D341Med (cell line): Measurements from ENCODE around the gene TBC1D1.

Experiments used
- DNase-seq: peaks from one replicate; pipeline ENCODE4 v3.0.0; 2012; ENCODE audit warnings: low spot score

Gene TBC1D1

DNA sequence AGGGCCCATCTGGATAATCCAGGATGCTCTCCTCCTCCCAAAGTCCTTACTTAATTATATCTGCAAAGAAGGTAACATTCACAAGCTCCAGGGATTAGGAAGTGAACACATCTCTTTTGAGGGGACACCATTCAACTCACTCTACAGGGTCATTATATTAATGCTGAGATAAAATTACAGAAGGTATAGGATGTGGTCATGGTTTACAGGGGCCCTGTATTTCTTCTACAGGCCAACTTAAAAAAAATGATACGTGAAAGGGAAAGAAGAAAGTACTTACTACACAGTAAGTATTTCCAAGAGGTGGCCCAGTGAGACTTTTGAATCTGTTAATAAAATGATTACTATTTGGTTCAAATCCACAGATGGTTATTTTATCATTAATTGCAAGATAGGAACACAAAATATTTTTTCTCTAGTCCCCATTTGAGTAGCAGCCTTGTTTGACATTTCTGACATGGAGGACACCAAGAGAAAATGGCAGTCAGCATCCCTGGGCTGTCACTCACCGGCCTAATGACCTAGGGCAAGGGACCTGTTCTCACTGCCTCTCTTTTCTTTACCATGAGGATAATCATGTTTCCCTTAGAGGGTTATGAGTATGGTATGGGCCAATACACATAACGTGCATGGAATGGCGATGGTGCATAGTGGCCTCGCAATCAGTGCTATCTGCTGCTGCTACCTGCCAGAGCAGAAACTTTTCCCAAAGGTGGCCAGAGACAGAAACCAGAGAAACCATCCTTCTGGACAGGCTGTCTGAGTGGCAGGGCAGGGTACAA, 209.8 kb downstream of the TBC1D1 start:
- no peak for DNase-seq

DNA sequence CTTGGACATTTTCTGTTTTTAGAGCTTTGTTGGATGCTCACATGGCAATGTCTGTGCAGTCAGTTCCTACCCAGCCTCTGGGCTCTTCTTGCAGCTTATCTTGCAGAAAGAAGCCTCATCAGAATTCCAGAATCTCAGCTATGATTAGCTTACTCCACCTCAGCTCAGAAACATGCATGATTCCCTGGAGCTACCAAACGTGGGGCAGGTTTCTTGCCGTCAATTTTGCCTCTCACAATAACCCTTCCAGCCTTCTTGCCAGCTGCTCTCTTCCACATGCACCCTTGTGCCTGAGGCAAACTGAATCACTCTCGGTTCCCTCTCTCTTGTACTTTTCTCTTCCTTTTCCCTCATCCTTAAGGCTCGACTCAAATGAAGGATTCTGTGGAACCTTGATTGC, 210.7 kb downstream of the TBC1D1 start:
- no peak for DNase-seq

DNA sequence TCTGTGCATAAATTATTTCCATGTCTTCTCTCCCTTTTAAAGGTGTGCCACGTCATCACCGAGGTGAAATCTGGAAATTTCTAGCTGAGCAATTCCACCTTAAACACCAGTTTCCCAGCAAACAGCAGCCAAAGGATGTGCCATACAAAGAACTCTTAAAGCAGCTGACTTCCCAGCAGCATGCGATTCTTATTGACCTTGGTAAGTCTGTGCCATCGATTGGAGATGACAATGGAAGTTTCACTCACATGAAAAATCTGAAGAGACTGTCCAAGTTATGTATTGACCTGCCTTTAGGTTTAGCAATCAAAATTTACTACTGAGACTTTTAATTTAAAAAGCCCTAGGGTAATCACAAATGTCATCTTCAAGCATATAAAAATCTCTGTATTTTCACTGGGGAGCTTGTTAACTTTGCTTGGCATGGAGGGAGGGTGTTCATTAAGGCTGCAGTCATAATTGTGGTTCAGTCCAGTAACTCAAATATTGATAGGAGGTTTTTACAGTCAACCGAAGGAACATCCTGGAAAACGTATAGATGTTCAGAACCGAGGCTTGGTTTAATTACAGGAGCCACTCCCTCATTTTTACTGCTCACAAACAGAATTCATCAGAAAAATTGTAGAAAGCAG, 212.2 kb downstream of the TBC1D1 start:
- no peak for DNase-seq

DNA sequence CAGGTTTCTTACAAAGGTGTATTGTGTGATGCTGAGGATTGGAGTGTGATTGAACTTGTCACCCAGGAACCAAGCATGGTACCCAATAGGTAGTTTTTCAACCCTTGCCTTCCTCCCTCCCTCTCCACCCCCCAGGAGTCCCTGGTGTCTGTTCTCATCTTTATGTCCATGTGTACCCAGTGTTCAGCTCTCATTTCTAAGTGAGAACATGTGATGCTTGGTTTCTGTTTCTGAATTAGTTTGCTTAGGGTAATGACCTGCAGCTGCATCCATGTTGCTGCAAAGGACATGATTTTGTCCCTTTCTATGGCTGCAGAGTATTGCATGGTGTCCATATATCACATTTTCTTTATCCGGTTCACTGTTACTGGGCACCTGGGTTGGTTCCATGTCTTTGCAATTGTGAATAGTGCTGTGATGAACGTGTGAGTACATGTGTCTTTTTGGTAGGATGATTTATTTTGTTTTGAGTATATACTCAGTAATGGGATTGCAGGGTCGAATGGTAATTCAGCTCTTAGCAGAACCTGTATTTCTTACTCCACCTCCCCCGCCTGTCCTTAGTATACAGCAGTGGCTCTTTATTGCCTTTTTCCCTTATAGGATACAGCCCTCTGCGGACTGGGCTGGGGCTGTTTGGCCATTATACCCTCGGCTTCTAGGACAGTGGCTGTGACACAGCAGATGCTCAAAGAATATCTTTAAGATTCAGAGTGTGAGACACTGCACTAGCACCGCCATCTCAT, 214.8 kb downstream of the TBC1D1 start:
- no peak for DNase-seq

- no peak for DNase-seq
Measured at GRCh38 chr4:38106311-38106710, 215.4 kb downstream of the TBC1D1 start.

DNA sequence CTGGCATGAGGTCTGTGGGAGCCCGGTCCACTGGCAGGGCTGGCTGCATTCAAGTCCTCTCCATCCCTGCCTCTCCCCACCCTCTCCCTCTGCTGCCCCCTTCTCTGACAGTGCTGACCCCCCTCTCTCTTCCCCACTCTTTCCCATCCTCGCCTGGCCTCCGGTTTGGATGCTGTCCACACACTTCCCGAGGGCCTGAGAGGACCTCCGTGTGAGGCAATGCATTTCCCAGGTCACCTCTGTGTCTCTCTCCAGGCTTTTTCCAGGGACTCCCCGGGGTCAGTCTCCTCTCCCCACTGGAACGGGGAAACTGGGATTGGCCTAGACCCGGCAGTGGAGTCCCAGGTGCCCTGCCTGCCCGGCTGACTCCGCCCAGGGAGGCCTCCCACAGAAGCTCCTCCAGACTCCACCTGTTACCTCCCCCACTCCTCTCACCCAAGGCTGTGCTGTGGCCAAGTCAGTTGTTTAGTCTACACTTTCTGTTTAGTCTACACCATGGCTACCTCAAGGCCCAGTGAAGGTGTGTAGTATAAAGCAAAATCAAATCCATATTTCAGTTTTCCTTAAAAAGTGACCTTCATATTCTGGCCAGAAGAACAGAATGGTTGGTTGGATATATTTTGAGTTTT, 216.1 kb downstream of the TBC1D1 start:
- DNase-seq: no peak

DNA sequence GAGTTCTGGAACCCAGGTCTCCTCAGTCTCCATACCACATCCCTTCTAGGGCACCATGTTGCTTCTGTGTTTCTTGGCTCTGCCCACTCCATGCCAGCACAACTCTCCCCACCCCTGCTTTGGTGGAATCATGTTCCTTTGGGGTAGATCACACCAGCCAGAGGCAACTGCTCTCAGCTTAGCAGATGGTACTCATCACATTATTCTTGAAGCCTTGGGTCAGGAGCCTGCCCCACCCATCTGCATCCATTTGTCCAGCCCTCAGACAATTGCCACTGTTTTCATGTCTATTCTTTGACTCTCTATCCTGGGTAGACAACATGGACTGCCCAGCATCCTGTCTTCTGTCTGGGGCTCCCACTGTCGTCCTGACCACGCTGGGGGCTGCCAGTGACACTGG, 216.9 kb downstream of the TBC1D1 start:
- DNase-seq: no peak

DNA sequence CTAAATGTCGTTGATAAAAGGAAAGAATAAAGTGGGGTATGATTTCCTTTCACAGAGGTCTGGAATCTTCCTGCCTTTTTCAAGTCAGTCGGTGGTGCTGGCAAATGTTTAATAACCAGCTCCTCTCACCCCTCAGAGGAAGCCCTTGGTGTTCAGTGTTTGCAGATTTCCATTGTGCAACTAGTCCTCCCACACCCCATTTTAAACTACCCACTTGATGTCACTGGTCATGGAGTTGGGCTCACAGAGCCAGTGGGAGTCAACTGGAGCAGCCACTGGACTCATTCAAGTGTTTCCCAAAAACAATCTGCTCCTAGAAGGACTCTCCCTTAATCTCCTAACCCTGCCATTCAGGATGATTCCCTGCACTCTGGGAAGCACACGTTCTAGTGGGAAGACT, 218.5 kb downstream of the TBC1D1 start:
- DNase-seq: no peak

DNA sequence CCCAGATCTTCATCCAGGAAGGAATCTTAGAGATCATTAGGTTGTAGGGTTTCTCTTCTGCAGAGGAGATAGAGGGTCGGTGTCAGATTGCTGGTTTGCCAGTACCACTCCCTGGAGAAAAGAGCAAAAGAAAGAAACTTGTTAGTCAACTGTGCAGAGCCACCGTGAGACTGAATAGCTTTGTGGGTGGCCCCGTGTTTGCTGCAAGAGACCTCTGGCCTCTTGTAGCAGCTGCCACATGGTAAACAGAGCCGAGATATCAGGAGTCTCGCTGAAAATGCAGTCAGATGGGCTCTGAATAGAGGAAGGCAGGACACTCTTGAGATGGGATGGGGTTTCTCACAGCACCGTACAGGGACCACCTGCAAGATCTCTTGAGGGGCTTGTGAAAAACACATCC, 219.0 kb downstream of the TBC1D1 start:
- no peak for DNase-seq

- DNase-seq: no peak
Measured at GRCh38 chr4:38111024-38111423, 220.1 kb downstream of the TBC1D1 start.

DNA sequence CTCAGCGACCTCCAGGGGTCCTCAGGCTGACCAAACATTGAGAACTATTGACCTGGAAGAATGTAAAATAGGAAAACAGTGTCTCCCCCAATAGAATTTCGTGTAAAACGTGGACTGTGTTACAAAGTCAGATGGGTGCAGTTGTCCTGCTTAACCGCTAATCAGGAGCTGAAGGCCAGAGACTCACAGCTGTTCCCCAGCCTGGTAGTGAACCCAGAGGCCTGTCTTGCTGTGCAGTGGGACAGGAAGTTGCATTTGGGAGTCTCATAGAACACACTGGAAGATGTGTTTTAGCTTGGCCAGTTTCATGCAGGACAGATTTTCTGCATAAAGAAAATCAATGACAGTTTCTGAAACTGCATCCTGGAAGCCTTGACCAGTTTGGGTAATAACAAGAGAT, 220.8 kb downstream of the TBC1D1 start:
- no peak for DNase-seq

DNA sequence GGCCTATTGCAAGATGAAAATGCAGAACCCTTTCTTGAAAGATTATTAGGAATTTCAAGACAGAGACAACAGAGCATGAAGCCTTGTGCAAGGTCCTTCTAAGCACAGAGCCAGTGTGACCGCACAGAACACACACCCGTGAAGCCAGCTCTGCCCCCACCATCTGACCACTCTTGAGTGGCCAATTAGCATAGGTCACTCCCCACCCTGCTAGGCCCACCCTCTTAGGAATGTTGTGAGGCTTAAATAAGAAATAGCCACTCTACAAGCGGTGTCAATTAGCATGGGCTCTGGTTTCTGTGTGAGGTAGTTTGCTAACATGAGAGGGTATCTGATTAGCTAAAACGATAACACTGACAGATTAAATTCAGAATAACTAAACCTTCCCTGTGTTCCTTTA, 222.2 kb downstream of the TBC1D1 start:
- no peak for DNase-seq

- no peak for DNase-seq
Measured at GRCh38 chr4:38113551-38113950, 222.7 kb downstream of the TBC1D1 start.

DNA sequence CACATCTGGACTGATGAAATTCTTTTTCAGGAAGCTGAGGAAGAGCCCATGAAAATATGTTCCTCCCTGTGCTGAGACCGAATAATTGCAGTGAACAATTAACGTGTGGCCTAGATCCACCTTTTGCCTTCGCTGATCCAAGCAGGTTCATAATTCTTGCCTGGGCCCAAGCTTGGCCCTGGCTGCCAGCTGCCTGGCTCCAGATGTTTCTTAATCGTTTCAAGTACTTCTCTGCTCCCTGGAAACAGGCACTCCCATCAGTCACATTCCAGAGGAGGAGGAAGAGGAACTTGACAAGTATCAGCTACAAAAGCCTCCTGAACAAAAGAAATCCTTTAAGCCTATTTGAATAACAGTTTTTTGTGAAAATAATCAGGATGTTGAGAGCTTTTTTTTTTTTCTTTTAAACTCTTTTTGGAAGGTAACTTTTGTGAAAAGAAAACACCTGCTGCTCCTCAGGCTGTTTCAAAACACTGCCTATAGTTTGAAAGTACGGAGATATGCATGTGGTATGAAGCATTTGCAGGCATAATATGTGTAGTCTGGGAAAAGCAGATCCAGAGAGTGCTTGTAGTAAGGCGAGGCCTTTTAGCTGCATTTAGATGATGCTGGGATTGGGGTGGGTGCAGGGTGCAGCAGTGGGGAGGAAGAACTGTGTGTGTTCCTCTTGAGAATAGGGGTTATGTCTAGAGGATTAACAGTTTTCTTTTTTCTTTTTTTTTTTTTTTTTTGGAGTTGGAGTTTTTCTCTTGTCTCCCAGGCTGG, 223.7 kb downstream of the TBC1D1 start:
- no peak for DNase-seq

DNA sequence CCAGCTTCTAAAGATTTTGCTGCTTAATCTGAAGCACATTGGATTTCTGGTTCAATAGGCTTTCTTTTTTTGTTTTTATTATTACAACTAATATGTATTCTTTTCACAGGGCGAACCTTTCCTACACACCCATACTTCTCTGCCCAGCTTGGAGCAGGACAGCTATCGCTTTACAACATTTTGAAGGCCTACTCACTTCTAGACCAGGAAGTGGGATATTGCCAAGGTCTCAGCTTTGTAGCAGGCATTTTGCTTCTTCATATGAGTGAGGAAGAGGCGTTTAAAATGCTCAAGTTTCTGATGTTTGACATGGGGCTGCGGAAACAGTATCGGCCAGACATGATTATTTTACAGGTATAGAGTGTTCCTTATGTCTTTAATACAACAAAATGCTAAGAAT, 224.7 kb downstream of the TBC1D1 start:
- DNase-seq: no peak

GRCh38 chr4:38117591-38117990, 226.7 kb downstream of the TBC1D1 start:
- no peak for DNase-seq

DNA sequence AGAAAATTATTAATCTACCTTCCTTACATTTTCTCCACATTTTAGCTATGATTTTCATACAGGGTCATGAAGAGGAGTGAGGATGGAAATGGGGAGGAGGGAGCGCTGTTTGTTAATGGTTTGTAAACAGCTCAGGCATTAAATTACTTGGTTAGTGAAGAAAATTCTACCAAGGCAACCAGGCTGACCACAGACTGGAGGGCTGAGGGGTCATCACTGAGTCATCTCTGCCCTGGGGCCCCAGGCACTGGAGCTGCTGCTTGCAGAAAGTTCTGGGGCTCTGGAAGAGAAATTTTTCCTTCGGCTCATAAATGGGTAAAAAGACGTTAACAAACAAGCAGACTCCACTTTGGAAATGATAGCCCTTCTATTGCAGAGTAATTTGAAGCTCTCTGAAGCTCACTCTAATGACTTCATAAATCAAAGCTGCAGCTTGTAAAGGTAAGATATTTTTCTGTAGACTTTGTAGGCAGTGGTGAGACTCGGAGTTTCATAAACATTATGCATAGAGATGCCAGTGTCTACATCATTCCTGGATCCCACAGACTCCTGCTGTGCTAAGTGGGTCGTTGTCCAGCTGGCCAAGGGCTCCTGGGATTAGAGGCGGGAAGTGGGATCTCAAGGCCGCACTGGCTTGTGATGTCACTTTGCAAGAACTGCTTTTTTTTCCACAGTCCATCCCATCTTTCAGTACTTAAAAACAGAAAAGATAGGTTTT, 228.9 kb downstream of the TBC1D1 start:
- no peak for DNase-seq

GRCh38 chr4:38120772-38121171, 229.9 kb downstream of the TBC1D1 start:
- no peak for DNase-seq

DNA sequence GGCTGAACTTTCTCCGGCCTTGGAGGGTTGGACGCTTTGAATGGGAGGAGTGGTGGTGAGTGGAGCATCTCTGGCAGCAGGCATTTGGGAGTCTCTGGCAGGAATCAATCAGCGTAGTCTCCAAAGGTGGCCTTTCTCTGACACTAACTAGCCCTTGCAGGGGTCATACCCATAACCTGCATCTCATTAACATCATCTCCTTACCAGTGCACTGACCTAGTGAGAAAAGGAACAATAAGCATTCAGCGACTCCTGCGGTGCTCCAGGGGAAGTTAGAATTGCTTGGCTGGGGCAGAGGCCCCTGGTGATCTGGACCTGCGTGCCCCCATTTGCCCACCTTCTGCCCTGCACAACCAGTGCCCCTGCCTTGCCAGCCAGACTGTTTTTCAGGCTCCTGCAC, 231.2 kb downstream of the TBC1D1 start:
- no peak for DNase-seq

DNA sequence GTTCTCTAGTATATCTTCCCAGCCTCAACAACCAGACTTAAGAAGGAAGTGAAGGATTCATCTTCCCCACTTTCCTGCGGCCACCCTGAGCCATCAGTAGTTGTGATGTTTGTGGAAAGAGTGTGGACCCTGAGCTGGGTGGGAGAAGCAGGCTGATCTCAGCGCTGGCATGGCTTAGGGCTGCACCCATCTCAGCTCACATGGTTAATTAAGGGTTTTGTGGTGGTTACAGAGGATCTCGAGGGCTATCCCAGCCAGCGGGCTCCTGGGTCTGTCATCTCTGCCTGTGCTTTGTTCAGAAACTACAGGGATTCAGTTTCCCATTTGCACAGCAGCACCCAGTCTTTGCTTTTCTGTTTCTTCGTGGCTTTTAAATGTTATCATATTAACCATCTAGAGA, 232.7 kb downstream of the TBC1D1 start:
- DNase-seq: no peak

DNA sequence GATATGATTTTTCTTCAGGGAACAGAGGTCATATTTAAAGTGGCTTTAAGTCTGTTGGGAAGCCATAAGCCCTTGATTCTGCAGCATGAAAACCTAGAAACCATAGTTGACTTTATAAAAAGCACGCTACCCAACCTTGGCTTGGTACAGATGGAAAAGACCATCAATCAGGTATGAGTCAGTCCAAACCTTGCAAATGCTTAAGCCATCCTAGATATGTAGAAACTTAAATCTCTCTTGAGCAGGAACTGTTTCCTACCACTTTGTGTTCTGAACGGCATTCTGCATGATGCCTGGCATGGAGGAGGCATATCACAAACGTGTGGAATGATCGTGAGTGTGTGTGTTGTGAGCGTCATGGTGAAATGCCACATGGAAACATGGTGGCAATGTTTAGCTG, 234.1 kb downstream of the TBC1D1 start:
- DNase-seq: no peak
